Rectal smooth muscle tissue (tissue), 1 donor: ENCODE measurements around the gene NEU4.

ENCODE experiments used
- H3K27ac ChIP-seq: one replicate; pipeline ENCODE4 v1.7.0; 2013; ENCODE audit warnings: low read depth, low read length, inconsistent platforms
- H3K27me3 ChIP-seq: one replicate; pipeline ENCODE4 v1.7.0; 2013; ENCODE audit warnings: low read length; ENCODE audit not compliant: control insufficient read depth, insufficient read depth
- H3K36me3 ChIP-seq: one replicate; pipeline ENCODE4 v1.7.0; 2013; ENCODE audit warnings: low read length; ENCODE audit not compliant: control insufficient read depth, insufficient read depth
- H3K4me1 ChIP-seq: one replicate; pipeline ENCODE4 v1.7.0; 2013; ENCODE audit warnings: low read length; ENCODE audit not compliant: control insufficient read depth, insufficient read depth
- H3K4me3 ChIP-seq: one replicate; pipeline ENCODE4 v1.7.0; 2013; ENCODE audit warnings: low read length
- H3K9ac ChIP-seq: one replicate; pipeline ENCODE4 v1.7.0; 2013; ENCODE audit warnings: low read length

NEU4 gene

DNA sequence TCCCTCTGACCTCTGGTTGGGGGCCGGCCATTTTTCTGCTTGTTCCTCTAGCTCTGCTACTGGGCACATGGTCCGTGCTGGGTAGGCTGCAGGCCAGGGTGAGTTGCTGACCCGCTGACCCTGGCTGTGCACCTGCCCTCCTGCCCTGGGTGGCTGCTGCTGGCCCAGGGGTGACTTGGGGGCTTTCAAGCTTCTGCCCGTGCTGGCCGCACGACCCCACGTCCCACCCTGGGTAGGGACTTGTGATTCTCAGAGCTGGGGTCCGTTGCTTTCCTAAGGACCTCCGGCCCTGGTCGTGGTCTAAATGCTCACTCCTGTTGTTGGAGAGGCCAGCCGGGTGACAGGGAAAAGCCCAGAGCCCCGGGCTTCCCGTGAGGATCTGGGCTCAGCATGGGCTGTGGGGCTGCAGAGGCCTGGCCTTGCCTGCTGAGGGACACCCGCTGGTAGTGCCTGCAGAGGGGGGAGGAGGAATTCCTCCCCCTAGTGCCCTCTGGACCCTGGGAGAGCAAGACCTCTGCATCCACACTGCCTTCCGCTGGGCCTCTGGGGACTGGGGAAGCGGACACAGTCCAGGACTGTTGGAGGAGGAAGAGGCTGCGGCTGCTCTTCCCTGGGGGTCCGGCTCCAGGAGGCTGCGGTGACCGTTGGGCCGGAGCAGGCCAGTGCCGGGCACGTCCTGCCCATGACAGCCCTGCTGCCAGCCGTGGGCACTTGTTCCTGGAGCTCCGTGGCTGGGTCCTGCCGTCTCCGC, 38.6 kb upstream of the NEU4 start:
- H3K4me1 ChIP-seq, result no peaks in the 10 kb centered on the region
- H3K27ac ChIP-seq, result no peak overlapping the region
- H3K4me3 ChIP-seq, result no peak overlapping the region
- no peaks in the 10 kb centered on the region for H3K27me3 ChIP-seq
- H3K9ac ChIP-seq, result no peak overlapping the region
- no peaks in the 10 kb centered on the region for H3K36me3 ChIP-seq

DNA sequence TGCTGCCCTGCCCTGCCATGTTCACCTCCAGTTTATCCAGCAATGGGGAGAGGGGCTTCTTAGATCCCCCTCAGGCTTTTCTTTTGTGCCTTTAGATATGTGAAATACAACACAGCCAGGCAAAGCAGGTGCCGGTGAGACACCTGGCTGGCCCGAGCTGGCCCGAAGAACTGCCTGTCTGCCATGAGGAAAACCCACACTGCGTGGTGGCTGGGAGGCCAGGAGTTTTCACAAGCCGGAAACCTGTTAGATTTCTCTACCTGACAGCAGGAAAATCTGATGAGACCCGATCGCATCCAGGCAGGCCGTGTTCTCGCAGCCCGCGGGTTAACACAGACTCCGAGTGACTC, 38.1 kb upstream of the NEU4 start:
- H3K9ac ChIP-seq, result no peak overlapping the region
- H3K27ac ChIP-seq, result no peak overlapping the region
- H3K4me3 ChIP-seq, result no peak overlapping the region
- no peaks in the 10 kb centered on the region for H3K4me1 ChIP-seq
- H3K36me3 ChIP-seq, result no peaks in the 10 kb centered on the region
- H3K27me3 ChIP-seq, result peaks cover 1% of the 10 kb centered on the region

DNA sequence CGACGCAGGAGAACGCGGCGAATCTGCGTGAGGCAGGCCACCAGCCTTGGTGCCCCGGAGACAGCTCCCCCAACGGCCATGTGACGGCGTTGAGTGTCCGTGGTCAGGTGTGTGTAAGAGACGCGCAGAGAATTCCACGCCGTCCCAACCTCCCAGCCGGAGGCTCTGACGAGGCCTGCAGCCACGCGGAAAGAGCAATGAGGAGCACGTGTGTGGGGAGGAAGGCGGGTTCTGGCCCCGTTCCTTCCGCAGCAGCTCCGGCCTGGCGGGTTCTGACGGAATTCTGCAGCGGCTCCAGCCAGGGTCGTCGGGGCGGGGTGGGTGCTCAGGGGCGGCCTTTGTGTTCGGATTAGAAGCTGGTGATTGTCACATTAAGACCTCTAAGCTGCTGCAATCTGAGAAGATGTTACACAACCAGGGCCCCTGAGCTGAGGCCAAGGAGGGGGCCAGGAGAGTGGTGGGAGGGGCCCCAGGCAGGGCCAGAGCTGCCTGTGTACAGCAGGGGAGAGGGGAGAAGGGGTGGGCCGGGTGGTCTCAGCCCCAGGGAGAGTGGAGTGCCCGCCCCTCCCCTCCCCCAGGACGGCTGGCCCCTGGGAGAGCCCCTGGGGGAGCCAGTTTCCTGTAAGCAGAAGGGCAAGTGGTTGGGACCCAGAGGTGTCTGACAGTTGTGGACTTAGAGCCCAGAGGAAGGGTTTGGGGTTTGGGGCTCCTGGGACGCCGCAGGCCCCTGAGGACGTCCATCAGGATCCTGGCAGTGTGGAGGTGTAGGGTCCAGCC, 37.5 kb upstream of the NEU4 start:
- no peak overlapping the region for H3K4me3 ChIP-seq
- no peaks in the 10 kb centered on the region for H3K36me3 ChIP-seq
- H3K27me3 ChIP-seq, result peaks cover 2% of the 10 kb centered on the region
- H3K4me1 ChIP-seq, result no peaks in the 10 kb centered on the region
- no peak overlapping the region for H3K9ac ChIP-seq
- no peak overlapping the region for H3K27ac ChIP-seq

DNA sequence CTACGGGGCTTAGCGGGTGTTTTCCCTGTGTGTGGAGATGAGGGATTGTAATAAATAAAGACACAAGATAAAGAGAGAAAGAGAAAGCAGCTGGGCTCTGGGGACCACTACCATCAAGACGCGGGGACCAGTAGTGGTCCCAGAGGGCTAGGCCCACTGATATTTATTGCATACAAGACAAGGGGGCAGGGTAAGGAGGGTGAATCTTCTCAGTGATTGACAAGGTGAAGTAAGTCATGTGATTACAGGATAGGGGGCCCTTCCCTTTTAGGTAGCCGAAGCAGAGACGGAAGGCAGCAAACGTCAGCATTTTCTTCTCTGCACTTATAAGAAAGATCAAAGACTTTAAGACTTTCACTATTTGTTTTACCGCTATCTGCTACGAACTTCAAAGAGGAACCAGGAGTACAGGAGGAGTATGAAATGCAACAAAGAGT, 36.9 kb upstream of the NEU4 start:
- Histone ChIP-seq H3K4me1 (no peaks in the 10 kb centered on the region), H3K27ac (no peak overlapping the region), H3K27me3 (peaks cover 2% of the 10 kb centered on the region)

DNA sequence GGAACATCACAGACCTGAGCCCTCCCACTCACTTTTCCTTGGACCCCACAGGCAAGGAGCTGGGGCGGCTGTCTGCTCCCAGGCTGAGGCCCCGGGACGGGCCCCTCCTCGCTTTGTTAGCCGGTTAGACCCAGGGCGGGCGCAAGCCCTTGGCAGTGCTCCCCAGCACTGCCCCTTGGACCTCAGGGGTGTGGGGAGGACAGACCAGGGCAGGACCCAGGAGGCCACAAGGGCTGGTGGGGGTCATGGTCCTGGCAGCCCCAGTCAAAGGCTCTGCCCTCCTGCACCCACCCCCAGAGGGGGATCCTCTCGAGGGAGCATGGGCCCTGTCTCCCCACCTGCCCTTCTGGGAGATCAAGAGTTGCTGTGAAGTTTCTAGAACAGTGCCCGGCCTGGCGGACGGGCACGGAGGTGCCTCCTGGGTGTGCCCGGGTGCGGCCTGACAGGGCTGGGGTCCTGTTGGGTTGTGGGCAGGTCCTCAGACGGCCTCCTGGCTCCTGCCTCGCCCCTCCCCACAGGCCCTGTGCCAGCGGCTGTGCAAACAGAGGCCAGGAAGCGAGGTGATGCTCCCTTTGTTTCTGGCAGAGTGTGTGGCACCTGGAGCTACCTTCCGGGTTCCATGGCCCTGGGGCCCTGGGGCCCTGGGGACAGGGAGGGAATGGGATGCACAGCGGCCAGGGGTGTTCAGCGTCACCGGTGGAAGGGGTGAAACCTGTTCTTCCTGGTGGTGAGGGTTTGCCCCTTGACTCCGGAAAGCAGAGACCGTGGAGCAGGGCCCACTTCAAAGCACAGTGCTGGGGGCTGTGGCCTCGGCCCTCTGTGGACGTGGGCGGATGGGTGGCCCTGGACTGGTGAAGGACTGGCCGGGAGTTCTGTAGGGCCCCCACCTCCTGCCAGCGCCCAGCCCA, 35.2 kb upstream of the NEU4 start:
- Histone ChIP-seq H3K27ac (no peak overlapping the region), H3K27me3 (peaks cover 2% of the 10 kb centered on the region), H3K4me1 (no peaks in the 10 kb centered on the region), H3K36me3 (no peaks in the 10 kb centered on the region), H3K9ac (no peak overlapping the region), H3K4me3 (peak overlapping the region; percentile 21)

More for the DNA sequence above, 36.9 kb upstream of the NEU4 start:
- Histone ChIP-seq H3K4me3 (no peak overlapping the region), H3K9ac (no peak overlapping the region), H3K36me3 (no peaks in the 10 kb centered on the region)

DNA sequence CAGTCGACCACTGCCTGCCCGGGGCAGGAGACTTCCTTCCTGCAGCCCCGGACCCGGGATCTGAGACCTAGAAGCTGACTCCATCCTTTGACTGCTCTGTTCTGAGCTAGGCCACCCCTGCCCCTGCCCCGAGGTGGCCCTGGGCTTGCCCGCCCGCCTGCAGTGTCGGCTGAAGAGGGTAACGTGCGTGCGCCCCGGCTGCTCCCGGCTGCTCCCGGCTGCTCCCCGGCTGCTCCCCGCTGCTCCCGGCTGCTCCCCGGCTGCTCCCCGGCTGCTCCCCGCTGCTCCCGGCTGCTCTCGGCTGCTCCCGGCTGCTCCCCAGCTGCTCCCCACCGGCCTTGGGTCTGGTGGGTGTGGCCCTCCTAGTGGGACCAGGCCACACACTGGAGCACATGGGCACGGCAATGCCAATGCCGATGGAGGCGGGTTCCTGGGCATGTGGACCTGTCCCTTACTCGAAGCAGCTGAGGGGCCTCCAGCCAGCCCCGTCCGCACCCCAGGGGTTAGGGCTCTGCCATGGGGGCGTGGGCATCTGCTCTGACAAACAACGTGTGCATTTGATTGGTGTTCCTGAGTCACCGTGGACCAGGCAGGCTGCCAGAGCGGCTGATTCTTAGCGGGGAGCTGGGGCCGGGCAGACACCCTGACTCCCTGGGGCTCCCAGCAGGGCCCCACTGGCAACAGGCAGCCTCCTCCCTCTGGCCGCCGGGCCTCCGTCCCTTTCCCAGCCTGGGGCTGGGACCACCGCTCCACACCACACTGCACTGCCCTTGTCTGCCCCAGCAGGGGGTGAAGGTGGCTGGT, 34.4 kb upstream of the NEU4 start:
- Histone ChIP-seq H3K27ac (no peak overlapping the region), H3K9ac (no peak overlapping the region), H3K27me3 (peaks cover 2% of the 10 kb centered on the region), H3K36me3 (no peaks in the 10 kb centered on the region), H3K4me3 (peak overlapping the region; percentile 21), H3K4me1 (no peaks in the 10 kb centered on the region)

DNA sequence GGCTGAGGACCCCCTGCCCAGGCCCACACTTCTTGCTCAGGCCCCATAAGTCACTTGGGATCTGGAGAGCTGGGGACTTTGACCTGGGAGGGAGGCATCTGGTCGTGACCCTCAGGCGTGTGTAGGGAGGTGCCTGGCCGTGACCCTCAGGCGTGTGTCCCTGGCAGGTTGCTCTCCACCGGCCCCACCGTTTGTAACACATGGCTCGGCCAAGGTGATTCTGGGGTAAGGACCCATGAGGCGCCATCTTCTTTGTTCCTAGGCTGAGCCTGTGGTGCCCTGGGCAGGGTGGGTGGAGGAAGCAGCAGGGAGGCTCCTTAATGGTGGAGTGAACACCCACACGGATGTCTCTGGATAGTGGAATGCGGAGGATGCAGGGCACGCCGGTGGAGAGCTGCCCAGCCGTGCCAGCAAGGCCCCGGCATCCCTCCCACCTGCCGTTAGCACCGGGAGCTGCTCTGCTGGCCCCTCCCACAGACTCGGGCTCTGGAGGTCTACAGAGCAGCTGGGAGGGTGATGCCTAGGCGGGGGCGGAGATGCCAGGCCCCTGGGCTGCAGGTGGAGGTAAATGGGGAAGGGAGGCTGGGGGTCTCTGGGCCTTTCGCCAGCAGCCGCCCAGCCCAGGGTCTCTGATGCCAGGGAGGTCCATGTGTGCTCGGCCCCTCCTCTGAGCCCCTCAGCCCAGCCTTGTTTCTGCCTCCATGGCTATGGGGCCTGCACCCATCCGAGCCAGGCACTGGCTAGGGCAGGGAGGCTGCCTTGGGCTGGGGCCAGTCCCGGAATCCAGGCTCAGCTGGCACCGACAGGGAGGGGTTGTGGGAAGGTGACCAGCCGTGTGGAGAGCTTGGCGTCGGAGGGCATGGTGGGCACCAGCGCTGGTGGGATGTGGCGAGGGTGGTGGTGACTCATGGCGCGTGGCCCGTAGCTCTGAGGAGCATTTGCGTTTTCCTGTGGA, 33.5 kb upstream of the NEU4 start:
- Histone ChIP-seq H3K27ac (no peak overlapping the region), H3K36me3 (no peaks in the 10 kb centered on the region), H3K9ac (no peak overlapping the region), H3K27me3 (peaks cover 2% of the 10 kb centered on the region), H3K4me1 (no peaks in the 10 kb centered on the region), H3K4me3 (no peak overlapping the region)

DNA sequence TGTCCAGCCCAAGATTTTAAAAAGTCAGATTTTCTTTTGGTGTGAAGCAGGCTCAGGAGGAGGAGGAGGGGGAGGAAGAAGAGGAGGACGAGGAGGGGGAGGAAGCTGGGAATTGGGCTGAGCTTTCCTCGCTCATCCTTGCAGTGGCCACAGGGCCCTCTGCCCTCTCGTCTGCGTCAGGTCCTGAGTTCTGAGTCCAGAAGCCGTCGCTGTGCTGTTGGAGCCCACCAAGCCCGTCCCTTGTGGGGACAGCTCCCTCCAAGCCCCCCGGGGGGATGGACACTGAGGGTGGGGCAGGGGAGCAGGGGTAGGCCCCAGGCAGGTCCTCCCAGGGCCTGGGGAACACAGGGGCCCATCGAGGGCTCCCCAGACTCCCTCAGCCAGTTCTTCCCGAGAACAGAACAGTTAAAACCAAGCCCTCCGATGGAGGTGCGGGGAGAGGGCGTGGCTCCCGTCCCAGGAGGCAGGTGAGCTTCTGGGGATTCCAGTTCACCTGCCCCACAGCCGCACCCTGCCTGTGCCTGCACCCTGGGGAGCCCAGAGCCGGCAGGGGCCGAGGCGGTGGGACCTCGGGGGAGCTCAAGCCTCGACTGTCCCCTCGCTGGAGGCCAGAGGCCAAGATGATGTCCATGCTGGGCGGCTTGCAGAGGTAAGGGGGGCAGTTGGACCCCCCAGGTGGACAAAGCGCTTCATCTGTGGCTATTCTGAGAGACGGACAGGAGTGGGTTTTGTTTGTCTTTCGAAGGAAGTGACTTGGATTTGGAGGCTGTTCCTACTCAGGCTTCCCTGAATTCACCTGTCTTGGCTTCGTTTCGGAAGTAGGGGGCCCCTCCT, 32.4 kb upstream of the NEU4 start, which contains the start of gene GAL3ST2:
Gene GAL3ST2 (plus strand): TSS at position 487 of the 834 bp plus-strand sequence. CDS start 134 bp downstream, at position 621.
- Histone ChIP-seq H3K36me3 (no peaks in the 10 kb centered on the region), H3K27me3 (peaks cover 2% of the 10 kb centered on the region), H3K4me1 (no peaks in the 10 kb centered on the region), H3K9ac (no peak within 1 kb of the TSS), H3K4me3 (peak within 1 kb of the TSS; percentile 55), H3K27ac (no peak within 1 kb of the TSS)

DNA sequence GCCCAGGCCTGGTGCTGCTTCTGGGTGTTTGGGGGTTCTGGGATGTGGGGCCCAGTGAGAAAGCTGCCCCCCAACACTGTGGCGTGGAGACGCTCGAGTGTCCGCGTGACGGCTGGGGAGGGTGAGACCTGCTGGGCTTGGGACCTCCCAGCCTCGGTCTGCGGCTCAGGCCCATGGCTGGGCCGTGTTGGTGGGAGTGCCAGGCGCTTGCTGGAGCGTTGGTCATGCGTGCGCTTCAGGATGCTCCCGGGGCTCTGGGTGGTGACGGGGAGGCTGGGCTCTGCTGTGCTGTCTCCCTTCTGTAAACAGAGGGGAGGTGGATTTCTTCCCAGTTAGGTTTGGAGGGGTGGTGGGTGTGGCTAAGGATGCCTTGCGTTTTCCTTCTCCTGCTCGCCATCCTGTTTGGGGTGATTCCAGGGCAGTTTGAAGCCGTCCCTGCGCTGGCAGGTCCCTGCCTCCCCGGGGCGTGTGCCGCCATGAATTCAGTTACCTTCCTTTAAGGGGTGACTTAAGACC, 31.8 kb upstream of the NEU4 start:
- Histone ChIP-seq H3K4me3 (peak overlapping the region; percentile 55), H3K27me3 (peaks cover 2% of the 10 kb centered on the region), H3K9ac (no peak overlapping the region), H3K4me1 (no peaks in the 10 kb centered on the region), H3K27ac (no peak overlapping the region), H3K36me3 (no peaks in the 10 kb centered on the region)
